Breast epithelium (tissue), 4 donors: ENCODE measurements around the gene KLB. TPM values are rescaled to one million over a fixed set of nuclear protein-coding genes. Genes with fewer than 3 reads are reported as not detected.
"Not testable (repeated sequence)": the region's sequence is repeated elsewhere in the genome, so short reads cannot be mapped to it uniquely, and the experiment has no call there.

Experiments used
- DNase-seq, 2 donors: peaks; one replicate each; pipeline ENCODE4 v3.0.0-alpha.2; 2019; ENCODE audit warnings: low spot score in 2 of 2
- H3K27ac ChIP-seq, 2 donors: fragments of 200-600 bp; sonication (generic) in 1 of 2; one replicate each; pipeline ENCODE4 v1.5.1; 2016 to 2019; ENCODE audit warnings: mild to moderate bottlenecking in 1 of 2
- H3K27me3 ChIP-seq, 2 donors: fragments of 200-600 bp; sonication (generic) in 1 of 2; one replicate each; pipeline versions ENCODE4 v1.5.1 to v1.6.0; 2017 to 2019; ENCODE audit warnings: control low read depth in 1 of 2, mild to moderate bottlenecking in 1 of 2
- H3K36me3 ChIP-seq: fragments of 200-600 bp; one replicate; pipeline ENCODE4 v1.5.1; 2019
- H3K4me1 ChIP-seq, 2 donors: fragments of 200-600 bp; sonication (generic); one replicate each; pipeline ENCODE4 v1.5.1; 2016 to 2019; ENCODE audit warnings: control low read depth in 1 of 2
- H3K4me3 ChIP-seq, 3 donors: fragments of 200-600 bp; sonication (generic); 1 replicate in 2 of 3; 2 replicates in 1 of 3; pipeline ENCODE4 v1.5.1; 2016 to 2019; ENCODE audit warnings: mild to moderate bottlenecking in 3 of 3, moderate library complexity in 2 of 3
- H3K9me3 ChIP-seq, 2 donors: fragments of 200-600 bp; sonication (generic) in 1 of 2; one replicate each; pipeline ENCODE4 v1.5.1; 2016 to 2019; ENCODE audit warnings: control low read depth in 1 of 2
- POLR2A ChIP-seq: fragments of 450-650 bp; IDR thresholded peaks from one replicate; pipeline ENCODE4 v1.6.1; 2016; ENCODE audit warnings: antibody characterized with exemption, mild to moderate bottlenecking, moderate library complexity
- POLR2AphosphoS5 ChIP-seq, 3 donors: sonication (generic); formaldehyde crosslinking; IDR thresholded peaks; one replicate each; pipeline ENCODE4 v1.6.1; 2017; ENCODE audit warnings: antibody characterized with exemption in 3 of 3
- intact Hi-C: fragments of 100-400 bp; cut with DNase I; formaldehyde crosslinking; loops from one replicate; pipeline ENCODE4 v1.15.1; 2023; ENCODE audit warnings: low total_unique reads
- total RNA-seq, 3 donors: library from RNA; depleted of rRNA; stranded (reverse); fragments of >200 nt; gene quantifications; one replicate each; pipeline ENCODE4 v1.1.0, GENCODE V29; 2016
- TF ChIP-seq, protein P1 (sequence below), 3 donors: fragments of 450-650 bp; IDR thresholded peaks; one replicate each; pipeline ENCODE4 v1.5.1; 2016 to 2017; ENCODE audit warnings: antibody characterized with exemption in 3 of 3, mild to moderate bottlenecking in 3 of 3, moderate library complexity in 3 of 3

The KLB gene
- total RNA-seq, 3 donors from 2014 or later, result 2.0 to 23.2 (median 4.6) TPM

DNA sequence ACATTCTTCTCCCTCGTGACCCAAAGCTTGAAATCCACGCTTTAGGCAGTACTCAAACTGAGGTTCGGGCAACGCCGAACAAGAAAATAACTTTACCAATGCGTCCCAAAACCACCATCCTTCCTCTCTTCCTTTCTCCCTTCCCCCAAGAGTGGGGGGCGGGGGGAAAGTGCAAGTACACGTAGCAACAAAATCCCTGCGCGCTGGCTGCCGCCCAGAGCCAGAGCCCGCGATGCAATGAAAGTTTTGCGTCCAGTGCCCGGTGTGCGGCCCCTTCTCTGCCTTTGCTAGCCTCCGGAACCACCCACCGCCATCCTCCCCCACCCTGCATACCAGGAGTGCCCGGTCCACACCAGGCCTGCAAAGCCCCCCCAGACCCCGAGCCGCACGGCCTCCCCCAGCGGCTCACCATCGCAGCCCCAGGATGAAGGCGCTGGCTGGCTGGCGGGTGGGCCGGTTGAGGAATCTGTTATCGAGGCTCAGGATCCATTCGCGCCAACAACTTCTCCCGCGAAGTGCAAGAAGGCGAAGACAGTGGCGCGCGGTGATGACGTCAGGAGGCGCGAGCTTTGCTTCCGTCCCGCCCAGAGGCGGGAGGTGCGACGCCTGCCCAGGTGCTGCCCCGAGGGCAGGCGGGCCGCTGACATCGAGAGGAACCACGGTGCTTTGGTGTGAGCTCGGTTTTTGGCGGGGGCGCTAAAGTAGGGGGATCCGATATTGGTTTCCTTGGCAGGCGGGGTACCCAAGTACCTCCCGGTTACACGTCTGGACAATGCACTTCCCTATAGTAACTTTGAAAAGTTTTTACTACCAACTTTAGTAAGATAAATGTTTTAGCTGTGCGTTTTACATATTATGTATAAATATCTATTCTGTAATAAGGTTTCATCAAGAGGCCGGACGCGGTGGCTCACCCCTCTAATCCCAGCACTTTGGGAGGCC is 40.6 kb upstream of the KLB start, which contains the start of gene RFC1:
Gene RFC1 (minus strand): TSS at position 533 of the 942 bp plus-strand sequence. CDS start 121 bp downstream, at position 412.
- Histone ChIP-seq H3K27me3 (no peaks in the 10 kb centered on the region), H3K4me1 (peaks cover 0 to 6% of the 10 kb centered on the region in 2 donors), H3K27ac (peak within 1 kb of the TSS; percentile 93), H3K36me3 (peaks cover 7% of the 10 kb centered on the region), H3K4me3 (peak within 1 kb of the TSS; percentile 96 to 99 (median 98)), H3K9me3 (no peaks in the 10 kb centered on the region)
- TF ChIP-seq, protein P1, sequence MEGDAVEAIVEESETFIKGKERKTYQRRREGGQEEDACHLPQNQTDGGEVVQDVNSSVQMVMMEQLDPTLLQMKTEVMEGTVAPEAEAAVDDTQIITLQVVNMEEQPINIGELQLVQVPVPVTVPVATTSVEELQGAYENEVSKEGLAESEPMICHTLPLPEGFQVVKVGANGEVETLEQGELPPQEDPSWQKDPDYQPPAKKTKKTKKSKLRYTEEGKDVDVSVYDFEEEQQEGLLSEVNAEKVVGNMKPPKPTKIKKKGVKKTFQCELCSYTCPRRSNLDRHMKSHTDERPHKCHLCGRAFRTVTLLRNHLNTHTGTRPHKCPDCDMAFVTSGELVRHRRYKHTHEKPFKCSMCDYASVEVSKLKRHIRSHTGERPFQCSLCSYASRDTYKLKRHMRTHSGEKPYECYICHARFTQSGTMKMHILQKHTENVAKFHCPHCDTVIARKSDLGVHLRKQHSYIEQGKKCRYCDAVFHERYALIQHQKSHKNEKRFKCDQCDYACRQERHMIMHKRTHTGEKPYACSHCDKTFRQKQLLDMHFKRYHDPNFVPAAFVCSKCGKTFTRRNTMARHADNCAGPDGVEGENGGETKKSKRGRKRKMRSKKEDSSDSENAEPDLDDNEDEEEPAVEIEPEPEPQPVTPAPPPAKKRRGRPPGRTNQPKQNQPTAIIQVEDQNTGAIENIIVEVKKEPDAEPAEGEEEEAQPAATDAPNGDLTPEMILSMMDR (IDR thresholded peaks at IDR 0.05), result no peak
- TF ChIP-seq POLR2AphosphoS5 (IDR thresholded peaks at IDR 0.05) (peak; percentile 86 to 92 (median 86)), POLR2A (no peak)
- DNase-seq, result peak; percentile 85 to 94
- intact Hi-C loops, result no loop called here

- intact Hi-C loops, result no loop called here
- Histone ChIP-seq H3K27me3 (no peaks in the 10 kb centered on the region), H3K9me3 (no peaks in the 10 kb centered on the region)
These were observed 39.6 kb upstream of the KLB start for GRCh38 chr4:39367166-39367565.

GRCh38 chr4:39369301-39369700 is 37.4 kb upstream of the KLB start:
- peaks cover 0 to 4% of the 10 kb centered on the region in 2 donors for H3K4me1 ChIP-seq
- intact Hi-C loops, result no loop called here
- TF ChIP-seq, protein P1 (IDR thresholded peaks at IDR 0.05), result no peak
- TF ChIP-seq POLR2A, result no peak
- no peak for TF ChIP-seq POLR2AphosphoS5 (IDR thresholded peaks at IDR 0.05)
- no peak overlapping the region for H3K27ac ChIP-seq
- H3K27me3 ChIP-seq, result no peaks in the 10 kb centered on the region
- no peak for DNase-seq
- H3K9me3 ChIP-seq, result no peaks in the 10 kb centered on the region
- H3K4me3 ChIP-seq, result no peak overlapping the region
- no peaks in the 10 kb centered on the region for H3K36me3 ChIP-seq

More at GRCh38 chr4:39367166-39367565, 39.6 kb upstream of the KLB start:
- peaks cover 7% of the 10 kb centered on the region for H3K36me3 ChIP-seq
- no peak for DNase-seq
- no peak overlapping the region for H3K27ac ChIP-seq
- peaks cover 0 to 6% of the 10 kb centered on the region in 2 donors for H3K4me1 ChIP-seq
- H3K4me3 ChIP-seq, result no peak overlapping the region
- TF ChIP-seq POLR2AphosphoS5 (IDR thresholded peaks at IDR 0.05), result no peak
- TF ChIP-seq, protein P1 (IDR thresholded peaks at IDR 0.05), result no peak
- TF ChIP-seq POLR2A, result no peak

GRCh38 chr4:39371209-39371608 is 35.5 kb upstream of the KLB start:
- H3K4me3 ChIP-seq, H3K27me3 ChIP-seq, H3K9me3 ChIP-seq, intact Hi-C loops, H3K27ac ChIP-seq, H3K36me3 ChIP-seq, H3K4me1 ChIP-seq, DNase-seq: not testable (repeated sequence)

DNA sequence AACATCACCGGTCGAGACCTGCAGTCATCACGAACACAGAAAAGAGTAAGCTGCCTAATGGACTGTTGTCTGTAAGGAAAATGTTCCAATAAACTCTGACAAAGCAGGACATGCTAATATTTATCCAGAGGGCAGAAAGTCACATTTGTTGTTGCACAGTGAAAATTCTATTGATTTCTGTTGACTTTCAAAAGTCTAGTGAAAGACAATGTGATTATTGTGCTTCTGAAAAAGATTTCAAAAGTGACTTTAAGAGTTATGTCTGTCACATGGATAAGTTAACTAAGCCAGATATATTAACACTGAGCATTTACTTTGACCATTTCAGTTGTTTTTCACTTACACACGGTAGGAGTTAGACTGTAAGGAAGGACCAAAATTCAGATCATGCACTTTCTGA is 31.3 kb upstream of the KLB start:
- H3K4me3 ChIP-seq, result no peak overlapping the region
- TF ChIP-seq, protein P1 (IDR thresholded peaks at IDR 0.05), result no peak
- TF ChIP-seq POLR2A (no peak), POLR2AphosphoS5 (IDR thresholded peaks at IDR 0.05) (no peak)
- intact Hi-C loops, result no loop called here

More for the DNA sequence above, 31.3 kb upstream of the KLB start:
- Histone ChIP-seq H3K4me1 (no peaks in the 10 kb centered on the region), H3K27ac (no peak overlapping the region), H3K9me3 (no peaks in the 10 kb centered on the region), H3K27me3 (no peaks in the 10 kb centered on the region), H3K36me3 (no peaks in the 10 kb centered on the region)
- DNase-seq, result no peak
